NCI-H748 (cell line): Measurements from ENCODE around the gene PGS1.
"Not testable (repeated sequence)": the region's sequence is repeated elsewhere in the genome, so short reads cannot be mapped to it uniquely, and the experiment has no call there.

ENCODE experiments used
- DNase-seq: peaks from one replicate; lab custom pipeline; 2025; ENCODE audit not compliant: unreplicated experiment; lab: John Stamatoyannopoulos, UW

The PGS1 gene

GRCh38 chr17:78441271-78441971 lies 63.0 kb downstream of the PGS1 start:
- DNase-seq = no peak

- DNase-seq = no peak
These were observed 64.3 kb downstream of the PGS1 start for GRCh38 chr17:78442648-78443218.

- DNase-seq = no peak
These were observed 65.9 kb downstream of the PGS1 start for GRCh38 chr17:78444392-78444791.

GRCh38 chr17:78446833-78447232 lies 68.4 kb downstream of the PGS1 start:
- DNase-seq = no peak

GRCh38 chr17:78448356-78448993 lies 70.0 kb downstream of the PGS1 start:
- no peak for DNase-seq

GRCh38 chr17:78449983-78450595 lies 71.6 kb downstream of the PGS1 start:
- DNase-seq = no peak

GRCh38 chr17:78450696-78451345 lies 72.4 kb downstream of the PGS1 start:
- DNase-seq = no peak

- no peak for DNase-seq
These were observed 73.3 kb downstream of the PGS1 start for GRCh38 chr17:78451753-78452152.

- DNase-seq = no peak
These were observed 75.9 kb downstream of the PGS1 start for GRCh38 chr17:78454346-78454745.

- DNase-seq = no peak
These were observed 79.6 kb downstream of the PGS1 start for GRCh38 chr17:78458091-78458490.

GRCh38 chr17:78458736-78459335 lies 80.4 kb downstream of the PGS1 start:
- no peak for DNase-seq

GRCh38 chr17:78459696-78460095 lies 81.2 kb downstream of the PGS1 start:
- no peak for DNase-seq

GRCh38 chr17:78460176-78460675 lies 81.8 kb downstream of the PGS1 start:
- no peak for DNase-seq

GRCh38 chr17:78460951-78461798 lies 82.7 kb downstream of the PGS1 start:
- DNase-seq = no peak

- DNase-seq = no peak
These were observed 83.3 kb downstream of the PGS1 start for GRCh38 chr17:78461799-78462053.

GRCh38 chr17:78462148-78462547 lies 83.7 kb downstream of the PGS1 start:
- no peak for DNase-seq

- DNase-seq = not testable (repeated sequence)
These were observed 87.8 kb downstream of the PGS1 start for GRCh38 chr17:78466109-78466785.

- DNase-seq = no peak
These were observed 88.6 kb downstream of the PGS1 start for GRCh38 chr17:78466786-78467715.

GRCh38 chr17:78468366-78468765 lies 89.9 kb downstream of the PGS1 start:
- no peak for DNase-seq
